Esophagus squamous epithelium (tissue), 5 donors: ENCODE data around the gene DCTN4. TPM values are rescaled to one million over a fixed set of nuclear protein-coding genes. Genes with fewer than 3 reads are reported as not detected.

ENCODE experiments used
- DNase-seq: peaks from one replicate; lab custom pipeline; 2025; lab: John Stamatoyannopoulos, UW
- H3K27ac ChIP-seq, 4 donors: fragments of 200-600 bp; sonication (generic); one replicate each; pipeline ENCODE4 v1.5.1; 2016 to 2019; ENCODE audit warnings: mild to moderate bottlenecking in 1 of 4
- H3K27me3 ChIP-seq, 4 donors: fragments of 200-600 bp; sonication (generic); 1 replicate in 3 of 4; 2 replicates in 1 of 4; pipeline versions ENCODE4 v1.5.1 to v1.6.0; 2017 to 2021; ENCODE audit warnings: antibody characterized with exemption in 1 of 4
- H3K36me3 ChIP-seq, 3 donors: fragments of 200-600 bp; sonication (generic); one replicate each; pipeline ENCODE4 v1.5.1; 2016 to 2019
- H3K4me1 ChIP-seq, 3 donors: fragments of 200-600 bp; sonication (generic); one replicate each; pipeline ENCODE4 v1.5.1; 2017 to 2019
- H3K4me3 ChIP-seq, 4 donors: fragments of 200-600 bp; sonication (generic); 1 replicate in 3 of 4; 2 replicates in 1 of 4; pipeline ENCODE4 v1.5.1; 2016 to 2019; ENCODE audit warnings: mild to moderate bottlenecking in 2 of 4, moderate library complexity in 1 of 4
- H3K9me3 ChIP-seq, 3 donors: fragments of 200-600 bp; sonication (generic); one replicate each; pipeline ENCODE4 v1.5.1; 2016 to 2019
- CTCF ChIP-seq, 6 experiments: fragments of 450-650 bp in 4 of 6; fragments of 200-600 bp in 2 of 6; sonication (generic) in 2 of 6; IDR thresholded peaks; one replicate each; pipeline ENCODE4 v1.5.1; 2016 to 2019; ENCODE audit warnings: antibody characterized with exemption in 6 of 6, mild to moderate bottlenecking in 4 of 6, moderate library complexity in 4 of 6
- POLR2A ChIP-seq, 4 donors: fragments of 450-650 bp; IDR thresholded peaks; one replicate each; pipeline ENCODE4 v1.6.1; 2017; ENCODE audit warnings: antibody characterized with exemption in 4 of 4, mild to moderate bottlenecking in 4 of 4, moderate library complexity in 3 of 4
- WGBS, 2 donors: methylation state at CpG; one replicate each; pipeline ENCODE4 v1.1.5; 2018; 5-methylcytosine and 5-hydroxymethylcytosine counted together
- intact Hi-C: fragments of 100-400 bp; cut with DNase I; formaldehyde crosslinking; loops from one replicate; pipeline ENCODE4 v1.15.0; 2022
- total RNA-seq, 4 donors: library from RNA; depleted of rRNA; stranded (reverse); fragments of >200 nt; gene quantifications; one replicate each; pipeline ENCODE4 v1.1.0, GENCODE V29; 2016
- donor health status: DM: yes; HTN: yes; CAD: no.

Gene DCTN4
- total RNA-seq, 4 donors from 2014 or later = 31.8 to 50.2 (median 36.8) TPM

GRCh38 chr5:150671509-150672236 is 87.1 kb downstream of the DCTN4 start:
- peaks cover 7 to 37% (median 30%) of the 10 kb centered on the region in 3 donors for H3K4me1 ChIP-seq
- intact Hi-C loops = no loop called here
- WGBS, 2 donors = 16 to 55% methylated on average over 4 to 6 of the region's 51 CpGs
- H3K4me3 ChIP-seq = peak overlapping the region; percentile 27 to 61 (median 49)
- no peaks in the 10 kb centered on the region for H3K9me3 ChIP-seq
- peak overlapping the region in 3 of 4 donors; percentile 1 to 58 (median 21) for H3K27ac ChIP-seq
- TF ChIP-seq CTCF (IDR thresholded peaks at IDR 0.05) = no peak
- no peak for TF ChIP-seq POLR2A (IDR thresholded peaks at IDR 0.05)
- H3K27me3 ChIP-seq = peaks cover 0 to 13% (median 0%) of the 10 kb centered on the region in 4 donors
- no peak for DNase-seq
- no peaks in the 10 kb centered on the region for H3K36me3 ChIP-seq

DNA sequence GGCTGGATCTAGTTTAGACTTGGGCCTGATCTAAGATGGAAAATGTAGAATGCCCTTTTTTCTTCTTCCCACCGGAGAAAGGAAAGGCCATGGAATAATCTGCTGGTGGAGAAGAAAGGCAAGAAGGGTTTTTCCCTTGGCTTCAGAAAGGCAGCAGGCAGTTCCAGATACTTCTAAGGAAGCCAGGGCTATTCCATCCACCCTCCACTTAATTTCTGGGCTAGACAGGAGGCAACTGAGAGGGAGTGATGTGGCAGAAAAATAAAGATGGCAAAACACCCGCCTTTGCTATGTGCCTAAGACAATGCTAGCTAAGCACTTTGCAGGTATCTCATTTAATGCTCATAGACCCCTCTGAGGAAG is 87.9 kb downstream of the DCTN4 start:
- Histone ChIP-seq H3K36me3 (no peaks in the 10 kb centered on the region), H3K4me3 (peak overlapping the region in 1 of 4 donors; percentile 61), H3K9me3 (no peaks in the 10 kb centered on the region), H3K27ac (no peak overlapping the region), H3K4me1 (peaks cover 7 to 37% (median 30%) of the 10 kb centered on the region in 3 donors), H3K27me3 (peaks cover 0 to 13% (median 0%) of the 10 kb centered on the region in 4 donors)
- TF ChIP-seq POLR2A (IDR thresholded peaks at IDR 0.05) (no peak), CTCF (IDR thresholded peaks at IDR 0.05) (no peak)
- intact Hi-C loops = no loop called here
- 18 to 44% methylated on average over 2 of the region's 2 CpGs for WGBS, 2 donors
- no peak for DNase-seq

DNA sequence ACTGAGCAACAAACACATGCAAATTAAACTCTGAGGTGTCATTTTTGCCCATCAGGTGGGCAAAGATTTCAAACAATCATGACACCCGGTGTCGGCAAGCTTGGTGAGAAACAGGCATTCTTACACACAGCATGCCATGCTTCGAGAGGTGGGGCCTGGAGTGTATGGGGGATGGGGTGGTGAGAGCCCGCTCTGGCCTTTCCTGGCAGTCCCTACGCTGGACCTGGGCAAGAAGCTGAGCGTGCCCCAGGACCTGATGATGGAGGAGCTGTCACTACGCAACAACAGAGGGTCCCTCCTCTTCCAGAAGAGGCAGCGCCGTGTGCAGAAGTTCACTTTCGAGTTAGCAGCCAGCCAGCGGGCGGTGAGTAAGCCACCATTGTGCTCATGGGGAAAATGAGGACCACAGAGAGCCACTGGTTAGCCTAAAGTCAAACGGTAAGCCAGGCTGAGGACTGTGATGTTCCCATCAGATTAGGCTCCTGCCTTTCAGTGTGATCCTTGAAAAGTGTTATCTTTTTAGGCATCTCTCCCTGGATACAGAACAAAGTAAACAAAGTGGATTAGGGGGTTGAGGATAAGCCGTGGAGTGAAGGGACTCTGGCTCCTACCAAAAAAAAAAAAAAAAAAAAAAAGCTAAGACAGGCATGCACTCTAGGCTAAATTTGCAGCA is 88.4 kb downstream of the DCTN4 start:
- no peak overlapping the region for H3K27ac ChIP-seq
- H3K4me3 ChIP-seq = no peak overlapping the region
- intact Hi-C loops = no loop called here
- H3K4me1 ChIP-seq = peaks cover 7 to 37% (median 30%) of the 10 kb centered on the region in 3 donors
- DNase-seq = no peak
- peaks cover 0 to 13% (median 0%) of the 10 kb centered on the region in 4 donors for H3K27me3 ChIP-seq
- WGBS, 2 donors = 77 to 78% methylated on average over 8 to 11 of the region's 14 CpGs
- H3K36me3 ChIP-seq = no peaks in the 10 kb centered on the region
- no peaks in the 10 kb centered on the region for H3K9me3 ChIP-seq
- TF ChIP-seq CTCF (IDR thresholded peaks at IDR 0.05) (no peak), POLR2A (IDR thresholded peaks at IDR 0.05) (no peak)

DNA sequence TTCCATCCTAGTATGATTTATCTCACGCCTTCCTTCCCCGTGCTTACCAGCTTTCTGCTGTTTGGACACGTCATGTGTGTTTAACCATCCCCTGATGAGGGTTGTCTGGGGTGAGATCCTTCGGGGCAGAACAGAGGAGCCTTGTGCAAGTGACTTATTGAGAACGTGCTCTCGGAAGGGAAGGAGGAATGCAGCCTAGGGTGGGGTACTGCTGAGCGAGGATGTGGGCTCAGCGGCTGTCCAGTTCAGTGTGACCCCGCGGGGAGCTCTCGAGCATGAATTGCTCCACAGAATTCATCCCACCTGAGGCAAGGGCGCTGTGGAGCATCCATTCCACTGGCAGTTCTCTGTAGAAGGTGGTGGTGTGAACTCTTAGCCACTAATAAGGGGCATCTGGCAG is 93.8 kb downstream of the DCTN4 start:
- Histone ChIP-seq H3K4me3 (no peak overlapping the region), H3K4me1 (peaks cover 0 to 3% (median 0%) of the 10 kb centered on the region in 3 donors), H3K27me3 (no peaks in the 10 kb centered on the region), H3K9me3 (no peaks in the 10 kb centered on the region), H3K36me3 (no peaks in the 10 kb centered on the region), H3K27ac (no peak overlapping the region)
- intact Hi-C loops = no loop called here
- no peak for DNase-seq
- no peak for TF ChIP-seq POLR2A (IDR thresholded peaks at IDR 0.05)
- TF ChIP-seq CTCF (IDR thresholded peaks at IDR 0.05) = no peak
- WGBS, 2 donors = 50 to 69% methylated on average over 11 to 12 of the region's 12 CpGs

- Histone ChIP-seq H3K9me3 (no peaks in the 10 kb centered on the region), H3K4me1 (peaks cover 0 to 3% (median 0%) of the 10 kb centered on the region in 3 donors), H3K4me3 (no peak overlapping the region), H3K36me3 (no peaks in the 10 kb centered on the region), H3K27me3 (no peaks in the 10 kb centered on the region), H3K27ac (no peak overlapping the region)
- intact Hi-C loops = no loop called here
- no peak for DNase-seq
- 63 to 78% methylated on average over 3 of the region's 3 CpGs for WGBS, 2 donors
- no peak for TF ChIP-seq POLR2A (IDR thresholded peaks at IDR 0.05)
- no peak for TF ChIP-seq CTCF (IDR thresholded peaks at IDR 0.05)
Observed at GRCh38 chr5:150663936-150664335, 94.9 kb downstream of the DCTN4 start.
